ENCODE results near the gene IL23A. TPM values are rescaled to one million over a fixed set of nuclear protein-coding genes. Genes with fewer than 3 reads are reported as not detected.

IL23A gene
- total RNA-seq, 5 donors from 2014 or later (not counting 1 experiment from before 2014, with no cell fraction given) = 16.3 to 29.9 (median 27.6) TPM

DNA sequence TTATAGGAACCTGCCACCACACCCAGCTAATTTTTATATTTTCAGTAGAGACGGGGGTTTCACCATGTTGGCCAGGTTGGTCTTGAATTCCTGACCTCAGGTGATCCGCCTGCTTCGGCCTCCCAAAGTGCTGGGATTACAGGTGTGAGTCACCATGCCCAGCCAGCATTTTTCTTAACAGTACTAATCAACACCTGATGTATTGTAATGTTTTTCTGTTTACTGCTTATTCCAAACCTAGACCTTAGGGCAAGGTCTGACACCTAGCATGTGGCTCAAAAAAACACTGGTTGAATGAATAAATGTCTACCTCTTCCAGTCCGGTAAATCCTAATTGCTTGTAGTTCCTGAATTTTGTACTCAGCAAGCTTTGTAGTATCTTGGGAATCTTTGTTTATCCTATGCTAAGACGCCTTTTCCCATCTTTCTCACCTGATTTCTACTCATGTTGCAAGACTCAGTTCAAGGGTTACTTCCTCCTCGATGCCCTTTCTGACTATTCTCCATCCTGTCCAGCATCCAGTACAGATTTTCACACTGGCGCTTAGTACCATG lies 7.7 kb upstream of the IL23A start:
- H3K4me3 ChIP-seq (ENCODE audit: control insufficient read depth in 1 of 2, extremely low read depth in 1 of 2, low read length in 1 of 2) = no peak overlapping the region
- Mint-ChIP-seq H3K4me1 (peaks cover 24 to 30% (median 25%) of the 10 kb centered on the region in 3 donors), H3K36me3 (peaks cover 21% of the 10 kb centered on the region), H3K4me3 (no peak overlapping the region), H3K27ac (no peak overlapping the region), H3K27me3 (no peaks in the 10 kb centered on the region), H3K9me3 (no peaks in the 10 kb centered on the region)
- H3K27ac ChIP-seq (ENCODE audit: low read length) = no peak overlapping the region
- CTCF ChIA-PET = no interaction called here
- H3K27me3 ChIP-seq (replicated peaks in 1 of 2; ENCODE audit: control insufficient read depth in 2 of 2, extremely low read depth in 1 of 2, insufficient read depth in 2 of 2, low read length in 1 of 2) = no peaks in the 10 kb centered on the region
- no CpG with 5 or more reads among the region's 7 CpGs for WGBS (ENCODE audit: insufficient coverage)
- ATAC-seq (replicated peaks in 1 of 4) (no peak), DNase-seq (no peak)
- POLR2A ChIA-PET = interaction anchor here in 1 of 2 donors (0.6 kb wide), 1 partner anchor 211 kb away, joined by 3 read pairs; no protein-coding TSS in a partner anchor
- H3K4me1 ChIP-seq (ENCODE audit: control insufficient read depth in 1 of 2, extremely low read depth in 1 of 2, insufficient read depth in 2 of 2, low read length in 2 of 2) = peaks cover 3 to 19% of the 10 kb centered on the region in 2 experiments
- H3K9me3 ChIP-seq = no peaks in the 10 kb centered on the region
- H3K36me3 ChIP-seq (ENCODE audit: control insufficient read depth in 2 of 2, extremely low read depth in 1 of 2, insufficient read depth in 1 of 2, low read length in 1 of 2) = peaks cover 10 to 24% of the 10 kb centered on the region in 2 donors

- Mint-ChIP-seq H3K27me3 (no peaks in the 10 kb centered on the region), H3K4me1 (peaks cover 34 to 41% (median 36%) of the 10 kb centered on the region in 3 donors), H3K9me3 (no peaks in the 10 kb centered on the region), H3K36me3 (peaks cover 7% of the 10 kb centered on the region), H3K27ac (peak overlapping the region; percentile 100), H3K4me3 (peak overlapping the region; percentile 85 to 97 (median 92))
- Histone ChIP-seq H3K27ac (ENCODE audit: low read length) (peak overlapping the region; percentile 98), H3K4me3 (ENCODE audit: control insufficient read depth in 1 of 2, extremely low read depth in 1 of 2, low read length in 1 of 2) (peak overlapping the region; percentile 15 to 63), H3K27me3 (replicated peaks in 1 of 2; ENCODE audit: control insufficient read depth in 2 of 2, extremely low read depth in 1 of 2, insufficient read depth in 2 of 2, low read length in 1 of 2) (no peaks in the 10 kb centered on the region), H3K9me3 (no peaks in the 10 kb centered on the region), H3K4me1 (ENCODE audit: control insufficient read depth in 1 of 2, extremely low read depth in 1 of 2, insufficient read depth in 2 of 2, low read length in 2 of 2) (peaks cover 4 to 23% of the 10 kb centered on the region in 2 experiments), H3K36me3 (ENCODE audit: control insufficient read depth in 2 of 2, extremely low read depth in 1 of 2, insufficient read depth in 1 of 2, low read length in 1 of 2) (peaks cover 4 to 8% of the 10 kb centered on the region in 2 donors)
- ATAC-seq (replicated peaks in 1 of 4) (no peak), DNase-seq (peak in 1 of 35 experiments; percentile 10)
- ChIA-PET POLR2A (interaction anchor here (0.6 to 1.8 kb wide), 7 partner anchors 27 to 1477 kb away, joined by 3 to 10 read pairs (median 4); partner anchors contain the start of genes STAT2 (in 2 of the 2) and RAB5B (in 1 of the 2)), CTCF (interaction anchor here (0.7 to 2.5 kb wide), 7 partner anchors 17 to 132 kb away, joined by 4 to 19 read pairs (median 8); partner anchors contain the start of genes CNPY2 (in 1 of the 2) and STAT2 (in 1 of the 2))
- WGBS (ENCODE audit: insufficient coverage) = 76% methylated on average over 8 of the region's 11 CpGs
Measured at GRCh38 chr12:56332512-56333196, 6.0 kb upstream of the IL23A start.

DNA sequence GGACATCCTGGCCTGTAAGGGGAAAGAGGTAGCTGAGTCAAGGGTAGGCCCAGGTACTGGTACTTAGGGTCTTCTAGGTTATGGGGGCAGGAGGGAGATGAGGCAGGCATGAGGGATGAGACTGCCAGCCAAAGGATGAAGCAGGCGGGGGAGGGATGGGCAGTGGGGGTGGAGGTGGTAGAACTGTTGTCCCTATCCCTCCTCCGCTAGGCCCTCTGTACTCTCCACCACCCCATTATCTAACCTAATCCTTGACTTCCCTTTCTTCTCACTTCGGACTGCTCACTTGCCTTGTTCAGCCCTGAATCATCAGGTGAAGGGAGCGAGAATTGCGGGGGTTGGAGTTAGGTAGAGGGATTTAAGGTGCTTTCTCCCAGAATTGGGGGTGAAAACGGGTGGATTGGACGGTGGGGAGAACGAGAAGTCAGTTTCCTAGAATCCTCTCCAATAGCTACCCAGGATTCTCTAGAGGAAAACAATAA lies 5.4 kb upstream of the IL23A start:
- H3K4me3 Mint-ChIP-seq = peak overlapping the region; percentile 85 to 97 (median 92)
- peak overlapping the region; percentile 98 for H3K27ac ChIP-seq (ENCODE audit: low read length)
- peaks cover 3% of the 10 kb centered on the region for H3K36me3 Mint-ChIP-seq
- ChIA-PET CTCF (interaction anchor here (0.6 to 2.5 kb wide), 7 partner anchors 17 to 181 kb away, joined by 3 to 19 read pairs (median 4); partner anchors contain the start of genes CNPY2 (in 1 of the 2), RNF41 (in 1 of the 2) and STAT2 (in 1 of the 2)), POLR2A (interaction anchor here (0.5 to 1.8 kb wide), 7 partner anchors 27 to 1478 kb away, joined by 3 to 10 read pairs (median 4); partner anchors contain the start of genes STAT2 (in 2 of the 2) and RAB5B (in 1 of the 2))
- H3K27me3 Mint-ChIP-seq = no peaks in the 10 kb centered on the region
- WGBS (ENCODE audit: insufficient coverage) = no CpG with 5 or more reads among the region's 8 CpGs
- ATAC-seq (replicated peaks in 1 of 4) (peak in 2 of 4 experiments; percentile 2 to 7), DNase-seq (peak in 5 of 35 experiments; percentile 1 to 15 (median 8))
- H3K4me1 ChIP-seq (ENCODE audit: control insufficient read depth in 1 of 2, extremely low read depth in 1 of 2, insufficient read depth in 2 of 2, low read length in 2 of 2) = peaks cover 9 to 29% of the 10 kb centered on the region in 2 experiments
- no peaks in the 10 kb centered on the region for H3K9me3 ChIP-seq
- H3K36me3 ChIP-seq (ENCODE audit: control insufficient read depth in 2 of 2, extremely low read depth in 1 of 2, insufficient read depth in 1 of 2, low read length in 1 of 2) = peaks cover 2 to 3% of the 10 kb centered on the region in 2 donors
- H3K27ac Mint-ChIP-seq = peak overlapping the region; percentile 100
- no peaks in the 10 kb centered on the region for H3K9me3 Mint-ChIP-seq
- H3K4me1 Mint-ChIP-seq = peaks cover 37 to 47% (median 42%) of the 10 kb centered on the region in 3 donors
- peak overlapping the region; percentile 63 to 88 for H3K4me3 ChIP-seq (ENCODE audit: control insufficient read depth in 1 of 2, extremely low read depth in 1 of 2, low read length in 1 of 2)
- no peaks in the 10 kb centered on the region for H3K27me3 ChIP-seq (replicated peaks in 1 of 2; ENCODE audit: control insufficient read depth in 2 of 2, extremely low read depth in 1 of 2, insufficient read depth in 2 of 2, low read length in 1 of 2)

DNA sequence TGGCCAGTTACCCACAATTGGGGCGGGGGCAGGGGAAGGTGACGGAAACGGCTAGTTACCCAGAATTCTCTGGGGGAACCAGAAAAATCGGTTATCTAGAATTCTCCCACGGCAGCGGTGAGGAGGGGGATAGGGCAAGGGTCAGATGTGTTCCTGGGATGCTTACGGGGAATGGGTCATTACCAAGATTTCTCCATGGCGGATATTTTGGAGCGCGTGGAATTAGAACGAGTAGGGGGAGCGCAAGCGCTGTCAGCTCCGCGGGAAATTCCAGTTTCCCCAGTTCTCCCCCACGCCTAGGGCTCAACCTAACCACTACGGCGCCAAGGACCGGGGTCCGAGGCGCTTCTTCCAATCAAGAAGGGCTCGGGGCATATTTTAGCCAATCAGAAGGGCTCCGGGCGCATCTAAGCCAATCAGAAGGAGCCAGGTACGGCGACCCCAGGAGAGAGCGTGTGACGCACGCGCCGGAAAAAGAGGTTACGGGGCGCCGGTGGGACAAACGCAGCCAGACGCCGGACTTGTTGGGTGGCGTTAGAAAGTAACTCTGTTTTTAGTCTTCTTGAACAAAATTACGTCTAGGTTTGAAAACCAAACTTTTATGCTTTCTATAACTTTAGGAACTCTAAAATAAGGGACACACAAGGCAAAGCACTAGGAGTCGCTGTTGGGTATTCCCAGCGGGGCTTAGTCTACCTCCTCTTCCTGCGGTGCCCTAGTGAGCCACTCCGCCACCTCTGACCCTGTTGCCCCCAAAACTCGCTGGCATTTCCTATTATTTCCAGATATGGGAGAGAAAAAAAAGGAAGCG lies 4.8 kb upstream of the IL23A start, which contains the start of gene PAN2:
PAN2 (minus strand) TSS at position 322 of the 811 bp plus-strand sequence. CDS start 906 bp downstream, outside the sequence.
- Mint-ChIP-seq H3K27me3 (no peaks in the 10 kb centered on the region), H3K4me1 (peaks cover 43 to 53% (median 47%) of the 10 kb centered on the region in 3 donors), H3K4me3 (peak within 1 kb of the TSS; percentile 85 to 97 (median 92)), H3K36me3 (peaks cover 6% of the 10 kb centered on the region), H3K9me3 (no peaks in the 10 kb centered on the region), H3K27ac (peak within 1 kb of the TSS; percentile 100)
- ChIA-PET CTCF (interaction anchor here (0.6 to 2.5 kb wide), 8 partner anchors 18 to 182 kb away, joined by 3 to 19 read pairs (median 4); partner anchors contain the start of genes CNPY2 (in 1 of the 2), RNF41 (in 1 of the 2), SMARCC2 (in 1 of the 2) and STAT2 (in 1 of the 2)), POLR2A (interaction anchor here (0.5 to 1.8 kb wide), 6 partner anchors 26 to 587 kb away, joined by 3 to 10 read pairs (median 4); partner anchors contain the start of genes STAT2 (in 2 of the 2) and RAB5B (in 1 of the 2))
- Histone ChIP-seq H3K27me3 (replicated peaks in 1 of 2; ENCODE audit: control insufficient read depth in 2 of 2, extremely low read depth in 1 of 2, insufficient read depth in 2 of 2, low read length in 1 of 2) (no peaks in the 10 kb centered on the region), H3K4me3 (ENCODE audit: control insufficient read depth in 1 of 2, extremely low read depth in 1 of 2, low read length in 1 of 2) (peak within 1 kb of the TSS; percentile 63 to 88), H3K9me3 (no peaks in the 10 kb centered on the region), H3K36me3 (ENCODE audit: control insufficient read depth in 2 of 2, extremely low read depth in 1 of 2, insufficient read depth in 1 of 2, low read length in 1 of 2) (no peaks in the 10 kb centered on the region), H3K27ac (ENCODE audit: low read length) (peak within 1 kb of the TSS; percentile 98), H3K4me1 (ENCODE audit: control insufficient read depth in 1 of 2, extremely low read depth in 1 of 2, insufficient read depth in 2 of 2, low read length in 2 of 2) (peaks cover 10 to 34% of the 10 kb centered on the region in 2 experiments)
- ATAC-seq (replicated peaks in 1 of 4) (peak; percentile 84 to 85 (median 85)), DNase-seq (peak; percentile 77 to 97 (median 93))
- WGBS (ENCODE audit: insufficient coverage) = 0% methylated on average over 18 of the region's 45 CpGs

DNA sequence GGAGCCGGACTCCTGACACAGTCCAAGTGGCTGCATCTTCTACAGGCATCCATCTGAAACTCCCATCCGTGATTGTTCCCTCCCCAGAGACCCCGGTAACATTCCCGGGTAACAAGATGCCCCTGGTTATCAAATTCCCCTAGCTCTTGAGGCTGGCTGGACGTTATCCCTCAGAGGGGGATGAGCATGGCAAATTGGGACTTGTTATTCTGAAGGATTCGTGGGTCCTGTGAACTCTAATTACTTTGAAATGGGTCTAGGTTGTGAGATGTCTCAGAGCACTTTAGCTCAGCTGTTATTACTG lies 4.2 kb upstream of the IL23A start:
- Histone ChIP-seq H3K9me3 (no peaks in the 10 kb centered on the region), H3K4me1 (ENCODE audit: control insufficient read depth in 1 of 2, extremely low read depth in 1 of 2, insufficient read depth in 2 of 2, low read length in 2 of 2) (peaks cover 12 to 40% of the 10 kb centered on the region in 2 experiments), H3K36me3 (ENCODE audit: control insufficient read depth in 2 of 2, extremely low read depth in 1 of 2, insufficient read depth in 1 of 2, low read length in 1 of 2) (no peaks in the 10 kb centered on the region), H3K27ac (ENCODE audit: low read length) (peak overlapping the region; percentile 98), H3K4me3 (ENCODE audit: control insufficient read depth in 1 of 2, extremely low read depth in 1 of 2, low read length in 1 of 2) (peak overlapping the region; percentile 63 to 88), H3K27me3 (replicated peaks in 1 of 2; ENCODE audit: control insufficient read depth in 2 of 2, extremely low read depth in 1 of 2, insufficient read depth in 2 of 2, low read length in 1 of 2) (no peaks in the 10 kb centered on the region)
- no peak for ATAC-seq (replicated peaks in 1 of 4)
- peaks cover 49 to 59% (median 53%) of the 10 kb centered on the region in 3 donors for H3K4me1 Mint-ChIP-seq
- no peak for DNase-seq
- H3K36me3 Mint-ChIP-seq = peaks cover 9% of the 10 kb centered on the region
- WGBS (ENCODE audit: insufficient coverage) = no CpG with 5 or more reads among the region's 6 CpGs
- H3K27ac Mint-ChIP-seq = peak overlapping the region; percentile 100
- ChIA-PET POLR2A (interaction anchor here in 1 of 2 donors (1.8 kb wide), 1 partner anchor 26 kb away, joined by 10 read pairs; the partner anchor contains the start of gene STAT2), CTCF (interaction anchor here in 1 of 2 donors (0.9 to 2.5 kb wide), 3 partner anchors 25 to 145 kb away, joined by 3 to 19 read pairs (median 4); partner anchors contain the start of genes SMARCC2 and STAT2)
- H3K27me3 Mint-ChIP-seq = no peaks in the 10 kb centered on the region
- H3K4me3 Mint-ChIP-seq = peak overlapping the region; percentile 85 to 97 (median 92)
- no peaks in the 10 kb centered on the region for H3K9me3 Mint-ChIP-seq

Data from T-cell (primary cell).